Islet of Langerhans (tissue), 1 donor: ENCODE data around the gene PKP1.

Experiments used
- FAIRE-seq: peaks from one replicate; lab custom pipeline; 2011; peaks lifted over from hg19 to GRCh38; lab: Jason Lieb, UNC

The PKP1 gene

GRCh38 chr1:201260648-201261311, 22.5 kb upstream of the PKP1 start:
- no peak for FAIRE-seq

- no peak for FAIRE-seq
Measured at GRCh38 chr1:201261771-201262547, 21.3 kb upstream of the PKP1 start.

GRCh38 chr1:201262963-201263608, 20.2 kb upstream of the PKP1 start:
- FAIRE-seq = no peak

- no peak for FAIRE-seq
Measured at GRCh38 chr1:201264072-201264471, 19.2 kb upstream of the PKP1 start.

- FAIRE-seq = no peak
Measured at GRCh38 chr1:201264554-201264953, 18.8 kb upstream of the PKP1 start.

- no peak for FAIRE-seq
Measured at GRCh38 chr1:201265756-201266155, 17.6 kb upstream of the PKP1 start.

GRCh38 chr1:201266276-201266675, 17.0 kb upstream of the PKP1 start:
- no peak for FAIRE-seq

GRCh38 chr1:201266774-201267173, 16.5 kb upstream of the PKP1 start:
- no peak for FAIRE-seq

GRCh38 chr1:201267481-201268229, 15.7 kb upstream of the PKP1 start:
- no peak for FAIRE-seq

- FAIRE-seq = no peak
Measured at GRCh38 chr1:201268604-201269151, 14.6 kb upstream of the PKP1 start.

GRCh38 chr1:201269281-201269680, 14.0 kb upstream of the PKP1 start:
- no peak for FAIRE-seq

- no peak for FAIRE-seq
Measured at GRCh38 chr1:201269900-201270410, 13.4 kb upstream of the PKP1 start.

GRCh38 chr1:201270616-201271390, 12.5 kb upstream of the PKP1 start:
- FAIRE-seq = no peak

GRCh38 chr1:201272799-201273198, 10.5 kb upstream of the PKP1 start:
- FAIRE-seq = no peak

- FAIRE-seq = no peak
Measured at GRCh38 chr1:201274616-201275252, 8.6 kb upstream of the PKP1 start.

GRCh38 chr1:201275253-201275666, 8.0 kb upstream of the PKP1 start:
- FAIRE-seq = no peak

GRCh38 chr1:201276891-201277290, 6.4 kb upstream of the PKP1 start:
- no peak for FAIRE-seq

- FAIRE-seq = no peak
Measured at GRCh38 chr1:201277441-201277840, 5.9 kb upstream of the PKP1 start.

GRCh38 chr1:201279313-201279712, 4.0 kb upstream of the PKP1 start:
- no peak for FAIRE-seq

- no peak for FAIRE-seq
Measured at GRCh38 chr1:201280884-201281283, 2.4 kb upstream of the PKP1 start.

- no peak for FAIRE-seq
Measured at GRCh38 chr1:201281573-201281972, 1.7 kb upstream of the PKP1 start.
